ENCODE results near the gene HOXC4.

Gene HOXC4

GRCh38 chr12:54019091-54019811 lies 34.4 kb upstream of the HOXC4 start:
- ATAC-seq (replicated peaks) (no peak), DNase-seq (no peak)
- H3K27ac Mint-ChIP-seq: no peak overlapping the region
- no peaks in the 10 kb centered on the region for H3K9me3 Mint-ChIP-seq
- H3K27me3 Mint-ChIP-seq: peaks cover 36 to 59% of the 10 kb centered on the region in 2 donors
- peaks cover 13 to 20% of the 10 kb centered on the region in 2 donors for H3K4me1 Mint-ChIP-seq (ENCODE audit: low read depth in 2 of 2)
- peak overlapping the region in 1 of 2 donors; percentile 2 for H3K4me3 Mint-ChIP-seq
- peaks cover 7% of the 10 kb centered on the region for H3K36me3 Mint-ChIP-seq (ENCODE audit: insufficient read depth)

DNA sequence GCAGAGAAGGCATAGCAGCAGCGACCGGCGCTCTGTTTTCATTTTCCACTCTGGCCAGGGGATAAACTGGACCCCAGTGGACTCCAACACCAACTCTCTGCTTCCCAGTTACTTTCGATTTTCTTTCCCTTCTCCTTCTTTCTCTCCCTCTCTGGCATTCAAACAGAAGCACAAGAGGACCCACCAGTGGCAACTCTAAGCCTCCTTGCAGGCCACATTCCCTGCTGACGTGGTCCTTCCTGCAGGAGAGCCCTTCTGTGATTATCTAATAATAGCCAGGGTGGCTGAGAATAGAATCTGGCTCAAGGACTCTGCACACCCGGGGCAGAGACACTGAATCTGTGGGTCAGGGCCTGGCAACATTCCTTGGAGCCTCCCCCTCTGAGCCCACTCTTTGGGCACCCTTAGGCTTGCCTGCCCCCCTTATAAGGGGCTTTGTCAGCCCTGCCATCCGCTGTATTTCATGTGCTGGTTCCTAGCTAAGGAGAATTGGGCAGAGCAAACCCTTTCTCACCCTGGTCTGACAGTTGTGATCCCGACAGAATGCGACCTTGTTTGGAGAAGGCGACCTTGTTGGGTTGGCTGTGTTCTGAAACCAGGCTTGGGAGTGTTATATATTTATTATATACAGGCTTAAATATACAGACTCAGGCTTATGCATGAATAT lies 33.6 kb upstream of the HOXC4 start:
- peaks cover 5% of the 10 kb centered on the region for H3K36me3 Mint-ChIP-seq (ENCODE audit: insufficient read depth)
- DNase-seq (no peak), ATAC-seq (replicated peaks) (no peak)
- peak overlapping the region in 1 of 2 donors; percentile 2 for H3K4me3 Mint-ChIP-seq
- H3K27me3 Mint-ChIP-seq: peaks cover 35 to 59% of the 10 kb centered on the region in 2 donors
- H3K9me3 Mint-ChIP-seq: no peaks in the 10 kb centered on the region
- H3K4me1 Mint-ChIP-seq (ENCODE audit: low read depth in 2 of 2): peaks cover 13 to 14% of the 10 kb centered on the region in 2 donors
- no peak overlapping the region for H3K27ac Mint-ChIP-seq

DNA sequence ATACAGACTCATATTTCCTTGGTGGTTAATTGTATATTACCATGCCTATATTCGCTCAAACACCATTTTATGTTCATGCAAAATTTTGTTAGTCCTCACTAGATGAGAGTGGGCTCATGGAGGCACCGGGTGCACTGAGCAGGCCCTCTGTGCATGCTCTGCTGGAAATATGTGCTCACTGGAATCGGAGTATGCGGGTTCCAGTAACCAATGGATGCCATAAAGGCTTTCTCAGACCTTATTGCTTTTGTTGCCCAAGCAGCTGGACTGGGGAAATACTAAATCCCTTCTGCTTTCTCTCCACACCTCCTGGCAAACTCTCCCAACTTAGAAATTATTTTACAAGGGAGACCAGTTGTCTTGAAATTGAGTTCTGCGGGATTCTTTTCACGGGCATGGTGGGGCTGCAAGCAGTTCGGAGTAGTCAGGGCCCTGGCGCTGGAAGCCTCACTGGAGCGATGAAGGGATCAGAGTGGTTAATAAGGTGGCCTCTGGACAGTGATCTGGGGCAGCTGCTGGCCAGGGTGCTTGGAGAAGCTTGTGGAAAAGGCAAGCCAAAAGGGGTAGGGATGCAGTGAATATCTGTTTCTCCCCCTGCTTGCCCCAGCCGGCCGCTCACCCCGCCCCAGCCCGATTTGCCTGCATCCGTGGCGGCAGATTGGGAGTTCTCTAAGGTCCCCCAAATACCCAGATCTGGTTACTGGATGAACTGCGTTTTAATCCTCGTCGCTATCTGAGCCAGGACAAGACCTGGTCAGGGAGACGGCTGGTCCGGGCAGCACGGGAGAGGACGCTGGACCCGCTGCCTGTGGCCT lies 32.8 kb upstream of the HOXC4 start:
- peaks cover 5% of the 10 kb centered on the region for H3K36me3 Mint-ChIP-seq (ENCODE audit: insufficient read depth)
- H3K27me3 Mint-ChIP-seq: peaks cover 36 to 60% of the 10 kb centered on the region in 2 donors
- ATAC-seq (replicated peaks): no peak
- H3K4me1 Mint-ChIP-seq (ENCODE audit: low read depth in 2 of 2): peaks cover 13 to 14% of the 10 kb centered on the region in 2 donors
- no peaks in the 10 kb centered on the region for H3K9me3 Mint-ChIP-seq
- no peak overlapping the region for H3K27ac Mint-ChIP-seq
- no peak overlapping the region for H3K4me3 Mint-ChIP-seq
- no peak for DNase-seq

DNA sequence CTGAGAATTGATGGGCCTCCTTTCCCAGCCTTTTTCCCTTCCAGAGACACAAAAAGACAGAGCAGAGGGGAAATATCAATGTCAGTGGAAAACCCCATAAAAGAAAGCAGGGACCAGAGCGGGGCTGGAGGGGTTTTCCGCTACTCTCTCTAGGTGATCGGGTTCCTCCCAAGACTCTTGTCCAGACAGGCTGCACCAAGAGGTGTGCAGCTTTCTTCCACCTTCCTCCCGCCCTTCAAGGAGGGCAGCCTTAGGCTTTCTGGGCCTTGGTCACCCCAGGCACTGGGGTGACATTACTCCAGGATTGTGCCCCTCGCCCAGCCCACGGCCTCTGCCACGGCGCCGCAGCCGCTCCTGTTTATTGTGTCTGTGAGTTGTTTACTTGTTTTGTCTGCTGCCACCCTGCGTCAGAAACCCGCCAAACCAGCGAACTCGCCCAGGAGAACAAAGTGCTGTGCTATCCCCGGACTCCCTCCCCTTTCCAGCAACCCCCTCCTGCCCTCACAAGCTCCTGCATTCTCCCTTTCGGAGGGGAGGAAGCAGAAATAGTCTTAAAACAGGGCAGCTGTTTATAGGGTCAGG lies 32.1 kb upstream of the HOXC4 start:
- H3K4me3 Mint-ChIP-seq: no peak overlapping the region
- peaks cover 5% of the 10 kb centered on the region for H3K36me3 Mint-ChIP-seq (ENCODE audit: insufficient read depth)
- peaks cover 43 to 68% of the 10 kb centered on the region in 2 donors for H3K27me3 Mint-ChIP-seq
- H3K4me1 Mint-ChIP-seq (ENCODE audit: low read depth in 2 of 2): peaks cover 13 to 14% of the 10 kb centered on the region in 2 donors
- DNase-seq (no peak), ATAC-seq (replicated peaks) (no peak)
- no peaks in the 10 kb centered on the region for H3K9me3 Mint-ChIP-seq
- H3K27ac Mint-ChIP-seq: no peak overlapping the region

DNA sequence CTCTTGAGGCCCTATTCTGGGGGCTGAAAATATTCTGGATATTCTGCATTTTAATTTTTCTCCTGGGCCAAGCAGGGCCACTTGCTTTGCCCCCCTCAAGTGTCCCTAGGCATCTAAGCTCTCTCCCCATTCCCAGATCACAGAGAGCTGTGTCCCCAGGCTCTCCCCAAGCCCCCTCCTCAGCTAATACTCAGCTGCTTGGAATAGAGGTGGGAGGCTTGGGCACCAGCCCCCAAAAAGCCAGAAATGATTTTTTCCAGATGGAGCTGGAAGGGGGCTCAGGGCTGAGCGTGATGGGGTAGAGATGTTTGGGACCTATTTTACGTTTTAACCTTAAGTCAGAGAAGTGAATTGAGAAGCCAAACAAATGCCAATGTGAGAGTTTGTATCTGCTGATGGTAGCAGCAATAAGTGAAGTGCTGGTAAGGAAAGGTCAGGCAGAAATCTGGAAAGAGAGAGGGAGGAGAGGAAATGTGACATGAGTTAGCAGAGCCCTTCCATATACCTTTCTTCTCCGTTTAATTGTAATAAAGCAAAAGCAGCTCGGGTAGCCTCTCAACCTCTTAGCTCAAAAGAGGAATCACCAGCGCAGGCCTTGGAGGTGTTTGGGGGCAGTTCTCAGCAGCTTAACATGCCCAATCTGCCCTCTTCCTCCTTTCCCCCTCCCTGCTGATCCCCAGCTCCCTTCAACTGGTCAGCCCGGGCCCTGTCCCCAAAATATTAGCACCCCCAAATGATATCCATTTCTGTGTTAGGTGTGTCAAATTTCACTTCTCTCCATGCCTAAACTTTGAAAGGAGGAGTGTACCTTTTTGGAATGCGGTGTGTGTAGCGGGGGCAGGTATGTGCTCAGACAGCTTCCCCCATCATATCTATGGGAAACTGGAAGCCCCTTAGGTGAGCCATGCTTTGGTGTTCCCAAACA lies 30.4 kb upstream of the HOXC4 start:
- peaks cover 3 to 10% of the 10 kb centered on the region in 2 donors for H3K4me1 Mint-ChIP-seq (ENCODE audit: low read depth in 2 of 2)
- H3K36me3 Mint-ChIP-seq (ENCODE audit: insufficient read depth): peaks cover 5% of the 10 kb centered on the region
- no peak for DNase-seq
- no peaks in the 10 kb centered on the region for H3K9me3 Mint-ChIP-seq
- H3K27ac Mint-ChIP-seq: no peak overlapping the region
- no peak overlapping the region for H3K4me3 Mint-ChIP-seq
- peaks cover 59 to 76% of the 10 kb centered on the region in 2 donors for H3K27me3 Mint-ChIP-seq
- no peak for ATAC-seq (replicated peaks)

DNA sequence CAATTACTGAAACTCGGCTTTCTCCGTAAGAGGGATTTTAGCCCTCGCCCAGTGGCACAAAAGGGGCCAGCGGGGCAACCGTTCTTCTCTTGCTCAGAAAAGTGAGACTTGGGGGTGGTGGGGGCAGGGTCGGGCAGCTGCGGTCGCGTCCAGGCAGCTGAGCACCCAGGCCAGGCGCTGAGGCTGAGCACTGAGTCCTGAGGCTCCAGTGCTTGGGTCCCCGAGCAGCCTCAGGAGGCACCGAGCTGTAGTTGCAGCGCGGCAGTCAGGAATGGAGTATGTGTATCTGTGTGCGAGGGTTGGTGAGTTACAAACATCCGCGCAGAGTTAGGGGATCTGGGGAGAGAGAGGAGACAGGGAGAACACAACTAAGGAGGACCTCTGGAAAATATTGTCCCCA lies 29.5 kb upstream of the HOXC4 start:
- H3K27ac Mint-ChIP-seq: no peak overlapping the region
- H3K4me3 Mint-ChIP-seq: no peak overlapping the region
- no peak for ATAC-seq (replicated peaks)
- no peaks in the 10 kb centered on the region for H3K9me3 Mint-ChIP-seq
- peaks cover 3% of the 10 kb centered on the region for H3K36me3 Mint-ChIP-seq (ENCODE audit: insufficient read depth)
- DNase-seq: no peak
- H3K4me1 Mint-ChIP-seq (ENCODE audit: low read depth in 2 of 2): peaks cover 0 to 13% of the 10 kb centered on the region in 2 donors
- peaks cover 65 to 85% of the 10 kb centered on the region in 2 donors for H3K27me3 Mint-ChIP-seq

GRCh38 chr12:54024581-54025305 lies 28.9 kb upstream of the HOXC4 start:
- ATAC-seq (replicated peaks): no peak
- Mint-ChIP-seq H3K27me3 (peaks cover 70 to 91% of the 10 kb centered on the region in 2 donors), H3K36me3 (ENCODE audit: insufficient read depth) (no peaks in the 10 kb centered on the region)

GRCh38 chr12:54025499-54026405 lies 27.9 kb upstream of the HOXC4 start:
- Mint-ChIP-seq H3K9me3 (no peaks in the 10 kb centered on the region), H3K27me3 (peaks cover 80 to 100% of the 10 kb centered on the region in 2 donors), H3K27ac (no peak overlapping the region), H3K4me1 (ENCODE audit: low read depth in 2 of 2) (peaks cover 0 to 19% of the 10 kb centered on the region in 2 donors), H3K4me3 (no peak overlapping the region), H3K36me3 (ENCODE audit: insufficient read depth) (peaks cover under 1% of the 10 kb centered on the region)
- DNase-seq: no peak
- ATAC-seq (replicated peaks): no peak

More at GRCh38 chr12:54024581-54025305, 28.9 kb upstream of the HOXC4 start:
- peaks cover 0 to 17% of the 10 kb centered on the region in 2 donors for H3K4me1 Mint-ChIP-seq (ENCODE audit: low read depth in 2 of 2)
- no peak overlapping the region for H3K4me3 Mint-ChIP-seq
- H3K27ac Mint-ChIP-seq: no peak overlapping the region
- H3K9me3 Mint-ChIP-seq: no peaks in the 10 kb centered on the region
- no peak for DNase-seq

DNA sequence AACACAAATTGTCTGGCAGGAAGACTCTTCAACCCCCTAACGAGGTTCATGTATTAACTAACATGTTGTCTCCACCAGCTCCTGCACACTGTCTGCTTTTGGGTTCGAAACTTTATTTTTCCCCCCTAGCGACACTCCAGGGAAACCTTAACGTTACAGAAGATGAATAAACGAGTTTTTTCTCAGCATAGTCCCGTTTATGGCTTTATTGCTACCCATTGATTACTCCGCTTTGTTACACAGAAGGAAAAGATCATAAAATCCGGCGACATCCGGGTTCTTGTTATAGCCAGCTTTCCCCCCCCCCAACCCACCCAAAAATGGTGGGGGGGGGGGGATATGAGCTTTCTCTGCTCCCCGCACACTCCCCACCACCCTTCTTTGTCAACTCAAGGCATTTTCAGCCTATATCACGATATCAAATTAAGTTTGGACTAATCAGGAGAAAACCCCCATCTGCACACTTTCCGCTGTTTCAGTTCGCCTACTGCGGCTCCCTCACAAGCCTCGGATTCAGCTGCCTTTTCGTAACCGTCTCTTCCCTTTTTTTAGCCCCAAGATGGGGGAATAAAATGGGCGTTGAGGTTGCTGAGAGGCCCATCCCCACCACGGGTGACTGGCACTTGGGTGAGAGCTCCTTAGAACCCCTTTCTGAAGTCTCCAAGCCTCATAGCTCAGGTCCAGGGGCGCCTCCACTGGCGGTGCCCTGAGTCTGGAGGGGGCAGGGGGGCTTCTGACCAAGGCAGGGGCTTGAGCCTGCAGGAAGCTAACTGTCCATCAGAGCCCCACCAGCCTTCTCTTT lies 26.8 kb upstream of the HOXC4 start:
- Mint-ChIP-seq H3K4me3 (peak overlapping the region in 1 of 2 donors; percentile 11), H3K4me1 (ENCODE audit: low read depth in 2 of 2) (peaks cover 0 to 15% of the 10 kb centered on the region in 2 donors), H3K27ac (no peak overlapping the region), H3K27me3 (peaks cover 82 to 100% of the 10 kb centered on the region in 2 donors), H3K36me3 (ENCODE audit: insufficient read depth) (peaks cover 4% of the 10 kb centered on the region), H3K9me3 (no peaks in the 10 kb centered on the region)
- DNase-seq: no peak
- ATAC-seq (replicated peaks): no peak

- DNase-seq: no peak
- Mint-ChIP-seq H3K36me3 (ENCODE audit: insufficient read depth) (peaks cover 7% of the 10 kb centered on the region), H3K27me3 (peaks cover 84 to 100% of the 10 kb centered on the region in 2 donors), H3K4me1 (ENCODE audit: low read depth in 2 of 2) (peaks cover 0 to 15% of the 10 kb centered on the region in 2 donors), H3K9me3 (no peaks in the 10 kb centered on the region), H3K27ac (no peak overlapping the region), H3K4me3 (no peak overlapping the region)
- no peak for ATAC-seq (replicated peaks)
These were observed 26.2 kb upstream of the HOXC4 start for GRCh38 chr12:54027442-54027786.
